H1 (cell line): ENCODE results near the gene CALD1. TPM values are rescaled to one million over a fixed set of nuclear protein-coding genes. Genes with fewer than 3 reads are reported as not detected.

Source experiments
- ATF3 ChIP-seq: IDR thresholded peaks from 2 replicates; pipeline ENCODE4 v1.6.1; 2011; ENCODE audit warnings: low read depth, mild to moderate bottlenecking, low read length; ENCODE audit not compliant: insufficient read depth
- EGR1 ChIP-seq: IDR thresholded peaks from 2 replicates; pipeline ENCODE4 v1.6.1; 2011; ENCODE audit warnings: low read depth, low read length, borderline replicate concordance
- EP300 ChIP-seq, 2 experiments: IDR thresholded peaks; 1 replicate in 1 of 2; 2 replicates in 1 of 2; pipeline ENCODE4 v1.6.1; 2011 to 2012; ENCODE audit warnings: low read depth in 2 of 2, low read length in 2 of 2, mild to moderate bottlenecking in 2 of 2, borderline replicate concordance in 1 of 2, inconsistent platforms in 1 of 2, moderate library complexity in 1 of 2
- RXRA ChIP-seq: IDR thresholded peaks from 2 replicates; pipeline ENCODE4 v1.6.1; 2011; ENCODE audit warnings: low read depth, mild to moderate bottlenecking, low read length, moderate library complexity; ENCODE audit not compliant: insufficient read depth
- SIRT6 ChIP-seq: IDR thresholded peaks from one replicate; pipeline ENCODE4 v1.7.1; 2012; ENCODE audit warnings: low read length, inconsistent platforms
- SP2 ChIP-seq: IDR thresholded peaks from 2 replicates; pipeline ENCODE4 v1.6.1; 2012; ENCODE audit warnings: mild to moderate bottlenecking, low read length, inconsistent platforms
- YY1 ChIP-seq: IDR thresholded peaks from 2 replicates; pipeline ENCODE4 v1.6.1; 2011; ENCODE audit warnings: low read depth, mild to moderate bottlenecking, low read length
- polyA plus RNA-seq, 7 experiments: library from polyadenylated mRNA; depleted of rRNA in 3 of 7; stranded (reverse) in 5 of 7; unstranded in 2 of 7; fragments of >200 nt in 5 of 7; fragments of 200-250 nt in 2 of 7; gene quantifications; 1 replicate in 5 of 7; 2 replicates in 1 of 7; 4 replicates in 1 of 7; pipeline versions ENCODE4 v1.2.1 to v1.2.3, GENCODE V29; 2011 to 2013; ENCODE audit warnings: missing spikeins in 2 of 7, mixed read lengths in 2 of 7
- total RNA-seq: library from RNA; stranded (reverse); fragmentation: NEBNext Ultra II Directional; extraction: Animal tissue kit (Norgen Biotek cat#: 25700); gene quantifications from 2 replicates; pipeline ENCODE4 v1.2.1, GENCODE V29; 2021

CALD1 gene
- total and polyA plus RNA-seq, 2 of the 8 experiments (the other 6 are each of a cell fraction or from before 2014, with no cell fraction given) = 34.3 to 177 TPM

DNA sequence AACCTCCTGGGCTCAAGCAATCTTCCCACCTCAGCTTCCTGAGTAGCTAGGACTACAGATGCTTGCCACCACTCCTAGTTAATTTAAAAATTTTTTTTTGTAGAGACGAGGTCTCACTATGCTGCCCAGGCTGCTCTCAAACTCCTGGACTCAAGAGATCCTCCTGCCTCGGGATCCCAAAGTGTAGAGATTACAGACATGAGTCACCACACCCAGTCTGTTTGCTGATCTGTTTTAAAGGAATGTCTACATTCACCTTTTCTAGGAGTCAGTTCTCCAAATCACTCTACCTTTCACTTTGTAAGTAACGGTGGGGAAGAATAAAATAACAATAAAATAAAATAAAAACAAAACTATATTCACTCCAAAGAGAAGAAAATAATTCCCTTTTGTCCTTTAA, 120.3 kb downstream of the CALD1 start (continued):
- no peak for TF ChIP-seq ATF3
- no peak for TF ChIP-seq RXRA
- no peak for TF ChIP-seq YY1
- no peak for TF ChIP-seq EGR1
- no peak for TF ChIP-seq EP300 (IDR thresholded peaks at IDR 0.05; ENCODE audit: borderline replicate concordance in 1 of 2, low read depth in 2 of 2, low read length in 2 of 2)
- no peak for TF ChIP-seq SIRT6
- no peak for TF ChIP-seq SP2
